H1 (cell line): Measurements from ENCODE around the gene BPIFB2.

Source experiments
- ASH2L ChIP-seq: fragments of 200-600, 300-600 bp; sonication (generic); IDR thresholded peaks from one replicate; pipeline ENCODE4 v1.7.1; 2017; ENCODE audit warnings: low read length
- CHD7 ChIP-seq: fragments of 300-600 bp; sonication (generic); IDR thresholded peaks from 2 replicates; pipeline ENCODE4 v1.7.1; 2012; ENCODE audit warnings: low read length, moderate library complexity, mild to moderate bottlenecking, inconsistent platforms; ENCODE audit not compliant: insufficient replicate concordance
- CREB1 ChIP-seq: IDR thresholded peaks from 2 replicates; pipeline ENCODE4 v1.6.1; 2012; ENCODE audit warnings: inconsistent platforms
- CTCF ChIP-seq, 3 experiments: IDR thresholded peaks; 1 replicate in 2 of 3; 2 replicates in 1 of 3; pipeline versions ENCODE4 v1.5.1 to v1.6.1; 2011; ENCODE audit warnings: low read length in 3 of 3, mild to moderate bottlenecking in 3 of 3, inconsistent platforms in 2 of 3, low read depth in 1 of 3, moderate library complexity in 1 of 3; ENCODE audit not compliant: insufficient read depth in 1 of 3; ENCODE audit errors: control extremely low read depth in 1 of 3
- EP300 ChIP-seq, 2 experiments: IDR thresholded peaks; 1 replicate in 1 of 2; 2 replicates in 1 of 2; pipeline ENCODE4 v1.6.1; 2011 to 2012; ENCODE audit warnings: low read depth in 2 of 2, low read length in 2 of 2, mild to moderate bottlenecking in 2 of 2, borderline replicate concordance in 1 of 2, inconsistent platforms in 1 of 2, moderate library complexity in 1 of 2
- EZH2 ChIP-seq: fragments of 200-600 bp; sonication (generic); IDR thresholded peaks from 2 replicates; pipeline ENCODE4 v1.7.1; 2012; ENCODE audit warnings: low read depth, mild to moderate bottlenecking, moderate library complexity, low read length, inconsistent platforms; ENCODE audit not compliant: severe bottlenecking
- JUND ChIP-seq: IDR thresholded peaks from 2 replicates; pipeline ENCODE4 v1.6.1; 2011; ENCODE audit warnings: mild to moderate bottlenecking, improper control_type of control experiment, low read length
- RFX5 ChIP-seq: IDR thresholded peaks from 2 replicates; pipeline ENCODE4 v1.6.1; 2011; ENCODE audit warnings: low read depth, low read length, improper control_type of control experiment, borderline replicate concordance
- SIN3A ChIP-seq, 2 experiments: IDR thresholded peaks in 1 of 2; conservative IDR thresholded peaks in 1 of 2; 2 replicates each; pipeline ENCODE4 v1.6.1; 2011 to 2012; ENCODE audit warnings: low read length in 2 of 2, improper control_type of control experiment in 1 of 2, low read depth in 1 of 2, mild to moderate bottlenecking in 1 of 2
- SP1 ChIP-seq: IDR thresholded peaks from 2 replicates; pipeline ENCODE4 v1.6.1; 2011; ENCODE audit warnings: low read depth, low read length
- SP2 ChIP-seq: IDR thresholded peaks from 2 replicates; pipeline ENCODE4 v1.6.1; 2012; ENCODE audit warnings: mild to moderate bottlenecking, low read length, inconsistent platforms
- TAF1 ChIP-seq: IDR thresholded peaks from 2 replicates; pipeline ENCODE4 v1.6.1; 2011; ENCODE audit warnings: mild to moderate bottlenecking, low read depth, low read length
- USF2 ChIP-seq: IDR thresholded peaks from 2 replicates; pipeline ENCODE4 v1.6.1; 2011; ENCODE audit warnings: low read length, improper control_type of control experiment

- no peak for TF ChIP-seq EZH2
- no peak for TF ChIP-seq SP2
- TF ChIP-seq CTCF (IDR thresholded peaks at IDR 0.05; ENCODE audit: control extremely low read depth in 1 of 3, insufficient read depth in 1 of 3, low read depth in 1 of 3, low read length in 3 of 3): no peak
- TF ChIP-seq SIN3A (conservative IDR thresholded peaks at IDR 0.05 in 1 of 2, IDR thresholded peaks at IDR 0.05 in 1 of 2; ENCODE audit: low read depth in 1 of 2, low read length in 2 of 2): no peak
- no peak for TF ChIP-seq RFX5
- no peak for TF ChIP-seq CREB1
- TF ChIP-seq EP300 (IDR thresholded peaks at IDR 0.05; ENCODE audit: borderline replicate concordance in 1 of 2, low read depth in 2 of 2, low read length in 2 of 2): no peak
- TF ChIP-seq JUND: no peak
- no peak for TF ChIP-seq CHD7
- TF ChIP-seq SP1: no peak
- TF ChIP-seq ASH2L: no peak
- no peak for TF ChIP-seq TAF1
- no peak for TF ChIP-seq USF2
Observed at GRCh38 chr20:32966881-32967781, 40.4 kb upstream of the BPIFB2 start.
